Measurements from ENCODE around the gene PEAR1.

GRCh38 chr1:156936721-156937220 is 43.3 kb downstream of the PEAR1 start:
- TF ChIP-seq CTCF (IDR thresholded peaks at IDR 0.05) (no peak), POLR2A (IDR thresholded peaks at IDR 0.05) (no peak)

All from Peyer's patch (tissue), 4 donors.